ENCODE measurements around the gene PIK3AP1.

PIK3AP1 gene

DNA sequence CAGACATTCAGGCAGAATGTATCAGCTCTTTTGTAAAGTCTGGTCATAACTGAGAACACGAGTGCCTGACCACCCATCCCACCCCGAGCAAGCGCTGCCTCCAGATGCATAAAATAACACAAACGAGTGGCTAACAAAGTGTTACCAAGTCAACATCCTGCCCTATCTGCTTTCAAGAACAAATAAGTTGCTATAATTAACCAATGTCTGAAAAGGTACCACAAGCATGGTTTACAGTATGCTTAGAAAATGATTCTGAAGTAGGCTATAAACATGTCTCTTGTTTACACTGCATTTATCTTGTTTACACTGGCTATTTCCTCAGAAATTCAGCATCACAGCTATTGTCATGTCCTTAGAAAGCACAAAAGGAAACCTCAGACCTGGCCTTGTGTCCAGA, 49.5 kb downstream of the PIK3AP1 start:
- DNase-seq = no peak

- DNase-seq = no peak
Measured at GRCh38 chr10:96667401-96667800, 52.9 kb downstream of the PIK3AP1 start.

DNA sequence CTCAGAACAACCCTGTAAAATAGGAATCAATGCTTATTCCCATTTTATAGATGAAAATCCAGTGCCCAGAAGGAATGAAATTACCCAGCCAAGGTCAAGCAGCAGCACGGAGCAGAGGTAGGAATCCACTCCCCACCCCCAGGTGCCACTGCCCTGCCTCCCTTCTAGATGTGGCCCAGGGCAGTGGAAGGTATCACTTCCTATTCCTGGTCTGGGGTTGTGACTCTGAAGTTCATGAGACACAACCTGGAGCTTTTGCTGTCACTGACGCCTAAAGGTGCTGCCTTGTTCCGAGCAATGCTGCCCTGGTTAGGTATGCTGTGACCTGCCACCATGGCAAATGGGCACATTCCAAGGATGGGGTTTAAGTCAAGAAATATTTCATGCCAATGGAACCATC, 53.6 kb downstream of the PIK3AP1 start:
- DNase-seq = no peak

DNA sequence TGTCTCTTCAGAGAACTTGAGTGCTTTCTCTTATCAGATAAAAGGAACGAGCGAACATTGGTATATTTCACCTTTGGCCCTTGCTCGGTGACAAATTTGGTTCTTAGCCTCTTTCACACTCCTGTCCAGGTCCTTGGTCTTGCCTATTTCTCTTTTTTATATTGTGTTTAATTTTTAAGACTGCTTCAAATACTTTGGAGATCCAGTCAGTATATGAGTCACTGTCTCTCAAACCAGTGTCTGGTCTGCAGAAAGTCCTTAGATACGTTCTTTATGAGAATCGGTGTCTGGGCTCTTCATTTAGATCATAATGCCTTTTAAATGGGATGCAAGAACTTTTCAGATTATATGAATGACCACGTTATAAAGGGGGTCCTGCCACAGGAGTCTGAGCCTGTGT, 55.0 kb downstream of the PIK3AP1 start:
- DNase-seq = no peak

DNA sequence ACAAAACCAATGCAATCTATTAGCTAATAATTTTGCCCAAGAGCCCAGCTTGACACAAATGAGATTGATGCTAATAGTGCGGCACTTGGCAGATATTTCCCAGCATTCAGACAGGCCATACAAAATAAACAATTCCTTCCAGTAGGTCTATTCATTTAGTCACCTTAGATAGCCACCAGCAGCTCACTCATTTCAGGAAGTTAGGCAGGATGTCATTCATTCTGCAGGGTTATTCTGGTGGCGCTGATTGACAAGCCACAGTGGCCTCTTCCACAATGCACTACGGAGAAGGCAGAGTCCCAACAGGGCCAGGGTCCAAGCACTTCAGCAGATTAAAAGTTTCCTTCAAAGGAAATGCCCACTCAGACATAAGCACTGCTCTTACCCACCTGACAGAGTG, 55.8 kb downstream of the PIK3AP1 start:
- no peak for DNase-seq

GRCh38 chr10:96663797-96664196, 56.5 kb downstream of the PIK3AP1 start:
- no peak for DNase-seq

DNA sequence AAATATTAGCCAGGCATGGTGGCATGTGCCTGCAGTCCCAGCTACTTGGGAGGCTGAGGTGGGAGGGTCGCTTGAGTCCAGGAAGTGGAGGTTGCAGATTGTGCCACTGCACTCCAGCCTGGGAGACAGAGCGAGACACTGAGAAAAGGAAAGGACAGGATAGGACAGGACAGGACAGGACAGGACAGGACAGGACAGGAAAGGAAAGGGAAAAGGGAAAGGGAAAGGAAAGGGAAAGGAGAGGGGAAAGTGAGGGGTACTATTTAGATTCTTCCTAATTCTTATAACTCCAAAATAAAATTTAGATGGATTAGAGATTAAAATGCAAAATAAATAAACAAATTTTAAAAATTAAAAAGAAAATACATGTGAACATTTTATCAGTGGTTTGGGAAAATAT, 58.7 kb downstream of the PIK3AP1 start:
- no peak for DNase-seq

- no peak for DNase-seq
Measured at GRCh38 chr10:96660297-96660696, 60.0 kb downstream of the PIK3AP1 start.

GRCh38 chr10:96658844-96659243, 61.5 kb downstream of the PIK3AP1 start:
- no peak for DNase-seq

DNA sequence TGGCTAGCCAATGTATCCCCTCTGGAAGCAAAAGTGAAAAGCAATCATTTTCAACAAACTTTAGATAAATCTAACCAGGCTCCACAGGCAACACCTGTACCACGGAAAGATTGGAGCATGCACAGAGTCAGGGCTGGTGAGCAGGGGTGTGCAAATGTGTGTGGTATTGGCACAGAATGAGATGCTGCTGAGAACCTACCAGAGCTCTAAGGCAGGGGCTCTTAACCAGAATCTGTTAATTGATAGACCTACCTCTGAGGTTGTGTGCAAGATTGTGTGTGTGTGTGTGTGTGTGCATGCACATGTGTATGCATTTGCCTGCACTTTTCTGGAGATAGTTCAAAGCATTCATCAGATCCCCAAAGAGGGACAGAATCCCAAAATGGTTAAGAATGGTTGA, 62.9 kb downstream of the PIK3AP1 start:
- DNase-seq = no peak

GRCh38 chr10:96656839-96657238, 63.5 kb downstream of the PIK3AP1 start:
- no peak for DNase-seq

GRCh38 chr10:96656198-96656577, 64.1 kb downstream of the PIK3AP1 start:
- DNase-seq = no peak

GRCh38 chr10:96655461-96656197, 64.7 kb downstream of the PIK3AP1 start:
- DNase-seq = no peak

- no peak for DNase-seq
Measured at GRCh38 chr10:96651998-96652431, 68.3 kb downstream of the PIK3AP1 start.

GRCh38 chr10:96650958-96651357, 69.4 kb downstream of the PIK3AP1 start:
- DNase-seq = no peak

DNA sequence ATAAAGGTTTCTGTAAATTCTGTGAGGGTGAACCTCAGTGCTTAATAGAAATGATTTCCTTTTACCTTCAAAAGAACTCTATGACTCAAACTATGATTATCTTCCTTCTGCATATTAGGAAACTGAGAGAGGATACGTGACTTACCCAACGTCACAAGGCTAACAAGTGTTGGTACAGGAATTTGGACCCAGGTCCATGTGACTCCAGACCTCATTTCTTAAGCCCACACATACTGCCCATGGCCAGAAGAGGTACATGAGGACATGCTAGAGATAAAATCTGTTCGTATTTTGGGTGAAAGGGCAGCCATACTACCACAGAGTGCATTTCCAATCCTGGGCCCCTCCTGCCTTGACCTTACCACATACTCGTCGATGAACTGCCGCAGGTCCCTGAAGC, 72.0 kb downstream of the PIK3AP1 start:
- DNase-seq = no peak

DNA sequence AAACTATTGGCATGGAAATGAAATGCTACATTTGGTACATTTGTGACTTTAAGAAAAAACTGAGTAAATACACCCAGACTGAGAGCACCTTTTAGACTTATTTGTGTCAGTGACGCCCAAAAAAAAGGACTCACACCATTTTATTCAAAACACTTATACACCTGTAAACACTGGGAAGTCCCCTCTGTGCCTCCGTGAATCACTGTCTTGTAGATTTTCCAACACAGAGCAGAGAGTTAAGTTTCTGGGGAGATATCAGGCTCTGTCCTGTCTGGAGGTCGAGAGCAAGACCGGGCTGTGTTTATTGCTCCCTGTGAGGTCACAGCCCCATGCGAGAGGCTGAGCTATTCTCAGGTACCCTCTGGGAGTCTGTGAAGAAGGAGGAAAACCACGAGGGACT, 72.8 kb downstream of the PIK3AP1 start:
- no peak for DNase-seq

DNA sequence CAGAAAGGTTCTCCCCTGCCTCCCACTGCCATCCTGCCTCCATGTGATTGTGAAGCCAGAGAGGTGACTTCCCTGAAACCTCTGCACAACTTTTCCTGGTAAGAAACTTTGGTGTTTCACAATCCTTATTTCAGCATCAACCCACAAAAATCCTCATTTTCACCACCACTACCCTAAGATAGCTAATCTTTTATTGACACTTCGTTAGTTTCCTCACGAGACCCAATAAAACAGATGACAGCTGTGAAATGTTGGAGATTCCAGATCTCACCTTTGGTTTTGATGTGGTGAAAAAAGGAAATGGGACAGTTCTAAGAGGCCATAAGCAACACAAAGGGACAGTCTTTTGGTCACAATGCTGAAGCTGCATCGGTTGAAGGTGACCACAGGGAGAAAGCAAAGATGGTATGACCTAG, 73.6 kb downstream of the PIK3AP1 start:
- no peak for DNase-seq

- DNase-seq = no peak
Measured at GRCh38 chr10:96646301-96646700, 74.0 kb downstream of the PIK3AP1 start.

GRCh38 chr10:96645191-96645721, 75.1 kb downstream of the PIK3AP1 start:
- DNase-seq = no peak

DNA sequence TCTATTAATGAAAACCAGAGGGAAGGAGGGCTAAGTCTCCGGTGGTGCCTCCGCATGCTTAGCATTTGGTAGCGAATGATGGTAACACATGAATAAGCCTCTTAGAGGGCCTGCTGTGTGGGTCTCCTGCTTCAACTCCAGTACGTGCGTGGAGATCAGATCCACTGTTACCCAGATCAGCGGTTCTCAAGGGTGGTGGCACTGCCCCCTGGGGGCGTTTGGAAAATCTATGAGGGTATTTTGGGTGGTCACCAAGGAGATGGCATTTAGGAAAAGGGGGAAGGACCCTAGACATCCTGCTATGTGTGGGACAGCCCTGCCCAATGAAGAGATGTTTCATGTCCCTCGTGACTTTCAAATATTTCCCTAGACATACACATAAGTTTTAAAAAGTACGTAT, 76.4 kb downstream of the PIK3AP1 start:
- no peak for DNase-seq

GRCh38 chr10:96642973-96643372, 77.3 kb downstream of the PIK3AP1 start:
- peak; percentile 68 for DNase-seq

DNA sequence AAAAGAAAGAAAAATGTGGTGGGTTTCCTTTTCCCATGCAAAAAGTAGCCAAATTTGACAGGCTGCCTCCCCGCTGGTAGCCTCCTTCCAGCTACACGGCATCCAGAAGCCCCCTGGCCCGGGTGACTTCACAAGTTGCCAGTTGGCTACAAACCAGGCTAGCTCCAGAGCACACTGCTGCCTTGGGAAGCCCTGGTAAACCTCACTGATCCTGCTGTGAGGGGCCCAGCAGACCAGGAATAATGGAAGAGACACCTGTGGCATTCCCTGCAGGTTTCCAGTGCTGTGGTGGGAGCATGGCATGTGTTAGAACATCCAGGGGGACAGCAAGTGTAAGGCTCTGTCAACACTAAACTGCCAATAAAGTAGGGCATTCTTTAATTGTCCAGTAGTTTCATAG, 77.8 kb downstream of the PIK3AP1 start:
- DNase-seq = no peak

DNA sequence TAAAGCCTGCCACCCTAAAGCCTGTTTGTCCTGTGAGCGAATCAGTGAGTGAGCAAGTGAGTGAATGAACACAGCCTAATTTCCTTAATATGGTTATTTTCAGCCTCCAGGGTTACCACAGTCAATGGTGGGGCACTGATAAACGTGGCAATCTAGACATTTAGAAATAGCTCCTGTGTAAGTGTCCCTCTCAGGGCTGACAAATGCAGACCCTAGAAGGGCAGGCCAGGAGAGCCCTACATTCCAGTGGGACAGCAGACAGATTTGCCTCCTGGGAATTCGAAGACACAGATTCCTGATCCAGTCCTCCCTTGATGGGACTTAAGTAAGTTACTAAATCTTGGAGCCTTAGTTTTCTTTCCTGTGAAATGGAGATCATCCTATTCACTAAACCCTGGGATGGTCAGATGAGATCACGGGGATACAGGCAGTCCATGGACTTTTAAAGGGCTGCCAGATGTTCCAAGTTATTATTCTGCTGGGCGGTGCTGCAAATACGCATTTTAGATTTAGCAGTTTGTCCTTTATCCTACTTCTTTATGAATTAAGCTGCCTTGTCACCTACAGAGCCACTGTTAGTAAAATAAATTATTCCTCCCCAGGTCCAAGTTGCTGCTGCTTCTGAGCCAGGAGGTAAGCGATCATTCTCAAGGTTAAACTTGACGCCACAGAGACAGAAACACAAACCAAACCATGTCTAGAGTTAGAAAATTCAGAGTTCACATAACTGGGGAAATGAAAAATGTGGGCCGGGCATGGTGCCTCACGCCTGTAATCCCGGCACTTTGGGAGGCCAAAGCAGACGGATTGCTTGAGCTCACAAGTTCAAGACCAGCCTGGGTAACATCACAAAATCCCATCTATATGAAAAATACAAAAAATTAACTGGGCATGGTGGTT, 78.7 kb downstream of the PIK3AP1 start:
- no peak for DNase-seq

All from NCI-H1694 (cell line).